Measurements from ENCODE around the gene DALRD3. TPM values are rescaled to one million over a fixed set of nuclear protein-coding genes. Genes with fewer than 3 reads are reported as not detected.

Gene DALRD3
- total and polyA plus RNA-seq, 4 donors, result 24.3 to 39.5 (median 33.3) TPM

GRCh38 chr3:49006408-49007067, 11.8 kb downstream of the DALRD3 start:
- 2% methylated on average over 32 of the region's 32 CpGs for WGBS, 2 donors
- no peaks in the 10 kb centered on the region for H3K9me3 ChIP-seq (ENCODE audit: control insufficient read depth in 4 of 4, insufficient read depth in 3 of 4, low read length in 3 of 4)
- no peak for TF ChIP-seq CTCF (IDR thresholded peaks at IDR 0.05; ENCODE audit: control extremely low read depth, extremely low read depth)
- peak overlapping the region; percentile 92 to 96 for H3K27ac ChIP-seq (ENCODE audit: low read depth in 1 of 2, low read length in 1 of 2)
- peaks cover 0 to 2% (median 0%) of the 10 kb centered on the region in 4 donors for H3K36me3 ChIP-seq (ENCODE audit: control insufficient read depth in 4 of 4, insufficient read depth in 4 of 4, low read length in 4 of 4)
- ATAC-seq (ENCODE audit: insufficient read depth, low FRiP score), result no peak
- no peaks in the 10 kb centered on the region for H3K27me3 ChIP-seq (ENCODE audit: control insufficient read depth in 3 of 3, insufficient read depth in 3 of 3, low read length in 2 of 3)
- peak overlapping the region; percentile 50 to 80 for H3K9ac ChIP-seq (ENCODE audit: insufficient read depth in 1 of 2, low read length in 2 of 2)
- DNase-seq, result peak in 2 of 3 donors; percentile 45 to 51
- peaks cover 0 to 14% (median 2%) of the 10 kb centered on the region in 5 donors for H3K4me1 ChIP-seq (ENCODE audit: control insufficient read depth in 5 of 5, insufficient read depth in 5 of 5, low read length in 5 of 5)
- H3K4me3 ChIP-seq, result peak overlapping the region; percentile 71

GRCh38 chr3:49005998-49006397, 12.4 kb downstream of the DALRD3 start:
- peak overlapping the region in 1 of 2 donors; percentile 80 for H3K9ac ChIP-seq (ENCODE audit: insufficient read depth in 1 of 2, low read length in 2 of 2)
- H3K9me3 ChIP-seq (ENCODE audit: control insufficient read depth in 4 of 4, insufficient read depth in 3 of 4, low read length in 3 of 4), result no peaks in the 10 kb centered on the region
- 94 to 96% methylated on average over 5 of the region's 5 CpGs for WGBS, 2 donors
- peaks cover 0 to 14% (median 2%) of the 10 kb centered on the region in 5 donors for H3K4me1 ChIP-seq (ENCODE audit: control insufficient read depth in 5 of 5, insufficient read depth in 5 of 5, low read length in 5 of 5)
- peak overlapping the region in 1 of 2 donors; percentile 96 for H3K27ac ChIP-seq (ENCODE audit: low read depth in 1 of 2, low read length in 1 of 2)
- TF ChIP-seq CTCF (IDR thresholded peaks at IDR 0.05; ENCODE audit: control extremely low read depth, extremely low read depth), result no peak
- H3K4me3 ChIP-seq, result no peak overlapping the region
- no peaks in the 10 kb centered on the region for H3K27me3 ChIP-seq (ENCODE audit: control insufficient read depth in 3 of 3, insufficient read depth in 3 of 3, low read length in 2 of 3)
- DNase-seq (no peak), ATAC-seq (ENCODE audit: insufficient read depth, low FRiP score) (no peak)
- no peaks in the 10 kb centered on the region for H3K36me3 ChIP-seq (ENCODE audit: control insufficient read depth in 4 of 4, insufficient read depth in 4 of 4, low read length in 4 of 4)

- Histone ChIP-seq H3K4me3 (no peak overlapping the region), H3K27me3 (ENCODE audit: control insufficient read depth in 3 of 3, insufficient read depth in 3 of 3, low read length in 2 of 3) (no peaks in the 10 kb centered on the region), H3K9ac (ENCODE audit: insufficient read depth in 1 of 2, low read length in 2 of 2) (no peak overlapping the region), H3K4me1 (ENCODE audit: control insufficient read depth in 5 of 5, insufficient read depth in 5 of 5, low read length in 5 of 5) (peaks cover 0 to 14% (median 2%) of the 10 kb centered on the region in 5 donors), H3K27ac (ENCODE audit: low read depth in 1 of 2, low read length in 1 of 2) (no peak overlapping the region), H3K36me3 (ENCODE audit: control insufficient read depth in 4 of 4, insufficient read depth in 4 of 4, low read length in 4 of 4) (no peaks in the 10 kb centered on the region), H3K9me3 (ENCODE audit: control insufficient read depth in 4 of 4, insufficient read depth in 3 of 4, low read length in 3 of 4) (no peaks in the 10 kb centered on the region)
- DNase-seq (no peak), ATAC-seq (ENCODE audit: insufficient read depth, low FRiP score) (no peak)
- TF ChIP-seq CTCF (IDR thresholded peaks at IDR 0.05; ENCODE audit: control extremely low read depth, extremely low read depth), result no peak
- WGBS, 2 donors, result 97% methylated on average over 3 of the region's 3 CpGs
Measured at GRCh38 chr3:49005303-49005680, 13.1 kb downstream of the DALRD3 start.
